Endothelial cell of umbilical vein (primary cell): ENCODE measurements around the gene HDAC5.

Source experiments
- EZH2 ChIP-seq: IDR thresholded peaks from 2 replicates; pipeline ENCODE4 v1.6.1; 2012; ENCODE audit warnings: borderline replicate concordance, low read depth, mild to moderate bottlenecking, moderate library complexity, low read length, inconsistent platforms; ENCODE audit not compliant: severe bottlenecking
- POLR2A ChIP-seq: IDR thresholded peaks from 2 replicates; pipeline ENCODE4 v1.6.1; 2012; ENCODE audit warnings: low read depth, mild to moderate bottlenecking, control low read depth, low read length
- TF ChIP-seq, protein P1 (sequence below), 2 donors: IDR thresholded peaks; 1 replicate in 1 of 2; 2 replicates in 1 of 2; pipeline ENCODE4 v1.5.1; 2011; ENCODE audit warnings: low read length in 2 of 2, mild to moderate bottlenecking in 2 of 2, moderate library complexity in 2 of 2, control low read depth in 1 of 2, inconsistent platforms in 1 of 2, low read depth in 1 of 2; ENCODE audit not compliant: insufficient read depth in 1 of 2; ENCODE audit errors: extremely low read depth in 1 of 2

DNA sequence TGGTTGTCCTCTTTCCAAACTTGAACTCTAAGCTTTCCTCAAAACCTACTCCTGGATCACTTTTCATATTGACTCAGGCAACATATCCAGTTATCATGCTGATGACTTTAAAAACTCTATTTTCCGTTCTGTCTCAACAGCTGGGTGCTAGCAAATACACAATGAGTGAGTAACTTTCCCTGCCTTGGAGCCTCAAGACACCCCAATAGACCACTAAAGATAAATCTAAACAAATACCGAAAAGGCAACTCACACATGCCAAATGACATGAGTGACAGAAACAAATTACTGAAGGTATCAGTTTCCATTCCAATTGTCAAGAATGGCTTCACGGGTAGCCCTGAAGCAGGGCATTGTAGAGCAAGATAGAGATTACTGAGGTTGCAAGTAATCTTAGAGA lies 93.0 kb downstream of the HDAC5 start:
- no peak for TF ChIP-seq EZH2
- TF ChIP-seq, protein P1, sequence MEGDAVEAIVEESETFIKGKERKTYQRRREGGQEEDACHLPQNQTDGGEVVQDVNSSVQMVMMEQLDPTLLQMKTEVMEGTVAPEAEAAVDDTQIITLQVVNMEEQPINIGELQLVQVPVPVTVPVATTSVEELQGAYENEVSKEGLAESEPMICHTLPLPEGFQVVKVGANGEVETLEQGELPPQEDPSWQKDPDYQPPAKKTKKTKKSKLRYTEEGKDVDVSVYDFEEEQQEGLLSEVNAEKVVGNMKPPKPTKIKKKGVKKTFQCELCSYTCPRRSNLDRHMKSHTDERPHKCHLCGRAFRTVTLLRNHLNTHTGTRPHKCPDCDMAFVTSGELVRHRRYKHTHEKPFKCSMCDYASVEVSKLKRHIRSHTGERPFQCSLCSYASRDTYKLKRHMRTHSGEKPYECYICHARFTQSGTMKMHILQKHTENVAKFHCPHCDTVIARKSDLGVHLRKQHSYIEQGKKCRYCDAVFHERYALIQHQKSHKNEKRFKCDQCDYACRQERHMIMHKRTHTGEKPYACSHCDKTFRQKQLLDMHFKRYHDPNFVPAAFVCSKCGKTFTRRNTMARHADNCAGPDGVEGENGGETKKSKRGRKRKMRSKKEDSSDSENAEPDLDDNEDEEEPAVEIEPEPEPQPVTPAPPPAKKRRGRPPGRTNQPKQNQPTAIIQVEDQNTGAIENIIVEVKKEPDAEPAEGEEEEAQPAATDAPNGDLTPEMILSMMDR (IDR thresholded peaks at IDR 0.05; ENCODE audit: extremely low read depth in 1 of 2, insufficient read depth in 1 of 2, low read depth in 1 of 2, low read length in 2 of 2): no peak
- TF ChIP-seq POLR2A: no peak
